Transverse colon (tissue), 4 donors: Measurements from ENCODE around the gene IL1A. TPM values are rescaled to one million over a fixed set of nuclear protein-coding genes. Genes with fewer than 3 reads are reported as not detected.

ENCODE experiments used
- DNase-seq: peaks from one replicate; pipeline ENCODE4 v3.0.0-alpha.2; 2019
- H3K27ac ChIP-seq, 4 donors: fragments of 200-600 bp; sonication (generic); 2 replicates each; pipeline ENCODE4 v1.5.1; 2016 to 2018; ENCODE audit warnings: inconsistent platforms in 4 of 4
- H3K27me3 ChIP-seq: fragments of 200-600 bp; sonication (generic); 2 replicates; pipeline ENCODE4 v1.5.1; 2017; ENCODE audit warnings: inconsistent platforms
- H3K36me3 ChIP-seq, 4 donors: fragments of 200-600 bp; sonication (generic); 2 replicates each; pipeline ENCODE4 v1.5.1; 2017 to 2019; ENCODE audit warnings: inconsistent platforms in 4 of 4
- H3K4me1 ChIP-seq, 4 donors: fragments of 200-600 bp; sonication (generic); 2 replicates each; pipeline ENCODE4 v1.5.1; 2017 to 2020; ENCODE audit warnings: inconsistent platforms in 4 of 4
- H3K4me3 ChIP-seq, 4 donors: fragments of 200-600 bp; sonication (generic); 1 replicate in 1 of 4; 2 replicates in 3 of 4; pipeline versions ENCODE4 v1.5.1 to v1.6.1; 2017 to 2019; ENCODE audit warnings: inconsistent platforms in 4 of 4
- H3K9me3 ChIP-seq, 2 donors: fragments of 200-600 bp; sonication (generic); 2 replicates each; pipeline ENCODE4 v1.5.1; 2017 to 2019; ENCODE audit warnings: inconsistent platforms in 2 of 2
- CTCF ChIP-seq, 5 experiments: fragments of 200-600 bp in 3 of 5; fragments of 450-650 bp in 2 of 5; sonication (generic) in 3 of 5; IDR thresholded peaks; 1 replicate in 2 of 5; 2 replicates in 3 of 5; pipeline ENCODE4 v1.5.1; 2016 to 2017; ENCODE audit warnings: antibody characterized with exemption in 5 of 5, inconsistent platforms in 3 of 5, mild to moderate bottlenecking in 2 of 5, moderate library complexity in 1 of 5
- EP300 ChIP-seq: sonication (generic); formaldehyde crosslinking; IDR thresholded peaks from one replicate; pipeline ENCODE4 v1.6.1; 2017; ENCODE audit warnings: antibody characterized with exemption, low read depth
- POLR2A ChIP-seq: fragments of 450-650 bp; IDR thresholded peaks from one replicate; pipeline ENCODE4 v1.6.1; 2016; ENCODE audit warnings: antibody characterized with exemption, mild to moderate bottlenecking, moderate library complexity
- POLR2AphosphoS5 ChIP-seq, 3 donors: sonication (generic); formaldehyde crosslinking; IDR thresholded peaks; one replicate each; pipeline ENCODE4 v1.6.1; 2016; ENCODE audit warnings: antibody characterized with exemption in 3 of 3
- WGBS, 2 donors: methylation state at CpG; one replicate each; pipeline ENCODE4 v1.1.5; 2018; ENCODE audit warnings: low coverage in 1 of 2; 5-methylcytosine and 5-hydroxymethylcytosine counted together
- in situ Hi-C, 4 donors: fragments of 200-750 bp; cut with MboI; loops; one replicate each; pipeline versions ENCODE4 v1.15.0 to v1.15.1; 2017; ENCODE audit warnings: low sequenced_read_pairs in 3 of 4, low pct_ligation_motif_present in 1 of 4, low pct_unique_long_range_greater_than_20kb in 1 of 4
- intact Hi-C: fragments of 100-400 bp; cut with DNase I; formaldehyde crosslinking; loops from one replicate; pipeline ENCODE4 v1.15.1; 2023; ENCODE audit warnings: low total_unique reads
- total RNA-seq, 4 donors: library from RNA; depleted of rRNA; stranded (reverse); fragments of >200 nt; gene quantifications; one replicate each; pipeline ENCODE4 v1.1.0, GENCODE V29; 2016

Gene IL1A
- total RNA-seq, 4 donors from 2014 or later = not detected

GRCh38 chr2:112794841-112795240 lies 10.5 kb upstream of the IL1A start:
- no peak for TF ChIP-seq POLR2A
- TF ChIP-seq CTCF (IDR thresholded peaks at IDR 0.05) = no peak
- TF ChIP-seq POLR2AphosphoS5 (IDR thresholded peaks at IDR 0.05) = no peak
- TF ChIP-seq EP300 = no peak

GRCh38 chr2:112794131-112794733 lies 9.9 kb upstream of the IL1A start:
- Histone ChIP-seq H3K27ac (no peak overlapping the region), H3K27me3 (no peaks in the 10 kb centered on the region), H3K4me3 (no peak overlapping the region), H3K4me1 (peaks cover 0 to 8% (median 1%) of the 10 kb centered on the region in 4 donors), H3K9me3 (no peaks in the 10 kb centered on the region), H3K36me3 (no peaks in the 10 kb centered on the region)
- TF ChIP-seq POLR2A (no peak), CTCF (IDR thresholded peaks at IDR 0.05) (no peak), EP300 (no peak), POLR2AphosphoS5 (IDR thresholded peaks at IDR 0.05) (no peak)
- intact Hi-C loops (no loop called here), in situ Hi-C loops (no loop called here)
- WGBS, 2 donors = 33 to 69% methylated on average over 2 to 5 of the region's 5 CpGs
- DNase-seq = peak; percentile 15

More at GRCh38 chr2:112794841-112795240, 10.5 kb upstream of the IL1A start:
- no peaks in the 10 kb centered on the region for H3K36me3 ChIP-seq
- peaks cover 0 to 8% (median 1%) of the 10 kb centered on the region in 4 donors for H3K4me1 ChIP-seq
- no peak overlapping the region for H3K4me3 ChIP-seq
- H3K27me3 ChIP-seq = no peaks in the 10 kb centered on the region
- no peaks in the 10 kb centered on the region for H3K9me3 ChIP-seq
- in situ Hi-C loops = no loop called here
- H3K27ac ChIP-seq = no peak overlapping the region
- intact Hi-C loops = no loop called here
- WGBS, 2 donors = 22% methylated on average over 3 of the region's 3 CpGs; no CpG with 5 or more reads in 1 of the 2 donors
- DNase-seq = peak; percentile 49

- H3K27ac ChIP-seq = no peak overlapping the region
- 58 to 72% methylated on average over 3 of the region's 3 CpGs for WGBS, 2 donors
- peaks cover 0 to 8% (median 1%) of the 10 kb centered on the region in 4 donors for H3K4me1 ChIP-seq
- intact Hi-C loops = no loop called here
- no peaks in the 10 kb centered on the region for H3K27me3 ChIP-seq
- H3K36me3 ChIP-seq = no peaks in the 10 kb centered on the region
- no peak for DNase-seq
- H3K9me3 ChIP-seq = no peaks in the 10 kb centered on the region
- no peak overlapping the region for H3K4me3 ChIP-seq
- no peak for TF ChIP-seq POLR2AphosphoS5 (IDR thresholded peaks at IDR 0.05)
- TF ChIP-seq POLR2A = no peak
- TF ChIP-seq EP300 = no peak
- no peak for TF ChIP-seq CTCF (IDR thresholded peaks at IDR 0.05)
- in situ Hi-C loops = no loop called here
Measured at GRCh38 chr2:112793449-112793978, 9.2 kb upstream of the IL1A start.

GRCh38 chr2:112792419-112792818 lies 8.1 kb upstream of the IL1A start:
- H3K9me3 ChIP-seq = no peaks in the 10 kb centered on the region
- TF ChIP-seq POLR2A (no peak), CTCF (IDR thresholded peaks at IDR 0.05) (no peak), EP300 (no peak), POLR2AphosphoS5 (IDR thresholded peaks at IDR 0.05) (no peak)
- in situ Hi-C loops (no loop called here), intact Hi-C loops (no loop called here)
- H3K36me3 ChIP-seq = no peaks in the 10 kb centered on the region
- no peak for DNase-seq
- H3K4me3 ChIP-seq = no peak overlapping the region
- peaks cover 0 to 8% (median 1%) of the 10 kb centered on the region in 4 donors for H3K4me1 ChIP-seq
- no peak overlapping the region for H3K27ac ChIP-seq
- no peaks in the 10 kb centered on the region for H3K27me3 ChIP-seq
- 81 to 84% methylated on average over 3 to 5 of the region's 5 CpGs for WGBS, 2 donors
